K562 (cell line): ENCODE results near the gene PRELID3B. TPM values are rescaled to one million over a fixed set of nuclear protein-coding genes. Genes with fewer than 3 reads are reported as not detected.
A peak's percentile ranks its signal among the peaks of the same experiment; 100 is the strongest.

Experiments used
- ATAC-seq: fragments of 200-7000 bp; cut with Tn5 transposase; 3 replicates; pipeline ENCODE4 v1.9.1; 2020; ENCODE audit warnings: moderate library complexity
- BruUV-seq: library from RNA; stranded (reverse); fragments of 400-500 nt; replicated peaks from 2 replicates; lab custom pipeline; 2021; lab: Mats Ljungman, UMichigan
- CTCF ChIA-PET: fragments of 300-600 bp; formaldehyde crosslinking; extraction: SDS; loops from one replicate; lab custom pipeline; 2021; ENCODE audit warnings: low intra/inter-chr PET ratio; lab: Yijun Ruan, JAX
- POLR2A ChIA-PET: fragments of 300-600, 350-650 bp; sonication (Branson Sonifier 250); formaldehyde crosslinking; extraction: SDS; loops from one replicate; lab custom pipeline; 2021; ENCODE audit warnings: antibody characterized with exemption, inconsistent platforms; lab: Yijun Ruan, JAX
- DNase-seq, 4 experiments: peaks; one replicate each; pipeline versions ENCODE4 v3.0.0 to v3.0.0-alpha.2; 2011 to 2018; ENCODE audit warnings: low spot score in 3 of 4, mixed read lengths in 3 of 4; ENCODE audit errors: extremely low read depth in 1 of 4
- FAIRE-seq: peaks from 2 replicates; lab custom pipeline; 2011; peaks lifted over from hg19 to GRCh38; lab: Jason Lieb, UNC
- H2AFZ ChIP-seq: 2 replicates; pipeline ENCODE4 v1.6.0; 2011; ENCODE audit warnings: low read depth, low read length, control low read depth, inconsistent platforms
- H3K27ac ChIP-seq: fragments of 200-600 bp; 3 replicates; pipeline ENCODE4 v1.8.0; 2011; ENCODE audit warnings: low read depth, mild to moderate bottlenecking, control low read depth, inconsistent platforms, low read length, moderate library complexity, mixed read lengths; ENCODE audit errors: extremely low read depth
- H3K27me3 ChIP-seq, 2 experiments: fragments of 300-600 bp in 1 of 2; 2 replicates in 1 of 2; 3 replicates in 1 of 2; pipeline versions ENCODE4 v1.6.0 to v1.8.0; 2011; ENCODE audit warnings: inconsistent platforms in 2 of 2, low read length in 2 of 2, mild to moderate bottlenecking in 1 of 2, mixed read lengths in 1 of 2, moderate library complexity in 1 of 2; ENCODE audit not compliant: control insufficient read depth in 2 of 2, insufficient read depth in 2 of 2
- H3K36me3 ChIP-seq: fragments of 300-600 bp; 3 replicates; pipeline ENCODE4 v1.8.0; 2011; ENCODE audit warnings: mild to moderate bottlenecking, low read length, inconsistent platforms; ENCODE audit not compliant: control insufficient read depth, insufficient read depth
- H3K4me1 ChIP-seq, 2 experiments: fragments of 200-600 bp in 1 of 2; replicated peaks in 1 of 2; 2 replicates in 1 of 2; 3 replicates in 1 of 2; pipeline versions ENCODE4 v1.5.1 to v1.8.0; 2011; ENCODE audit warnings: inconsistent platforms in 2 of 2, low read length in 2 of 2, mild to moderate bottlenecking in 1 of 2, mixed read lengths in 1 of 2, moderate library complexity in 1 of 2; ENCODE audit not compliant: control insufficient read depth in 2 of 2, insufficient read depth in 2 of 2
- H3K4me2 ChIP-seq: 2 replicates; pipeline ENCODE4 v1.6.1; 2011; ENCODE audit warnings: low read length, control low read depth, inconsistent platforms, mixed read lengths; ENCODE audit not compliant: insufficient read depth
- H3K4me3 ChIP-seq: fragments of 200-600 bp; sonication (generic), shearing (Covaris generic); 2 replicates; pipeline ENCODE4 v1.5.1; 2016; ENCODE audit warnings: control low read depth, inconsistent platforms
- H3K79me2 ChIP-seq: fragments of 200-600 bp; 3 replicates; pipeline ENCODE4 v1.8.0; 2011; ENCODE audit warnings: low read length, inconsistent platforms; ENCODE audit not compliant: control insufficient read depth, insufficient read depth
- H3K9ac ChIP-seq, 2 experiments: 2 replicates each; pipeline versions ENCODE4 v1.6.0 to v1.6.1; 2011; ENCODE audit warnings: low read depth in 2 of 2, low read length in 2 of 2, control low read depth in 1 of 2, inconsistent platforms in 1 of 2, mild to moderate bottlenecking in 1 of 2, mixed read lengths in 1 of 2; ENCODE audit not compliant: insufficient read depth in 1 of 2
- H3K9me1 ChIP-seq: one replicate; pipeline ENCODE4 v1.6.0; 2011; ENCODE audit warnings: inconsistent platforms, mild to moderate bottlenecking, low read length, moderate library complexity; ENCODE audit not compliant: control insufficient read depth, insufficient read depth
- H3K9me3 ChIP-seq: replicated peaks from 2 replicates; pipeline ENCODE4 v1.5.1; 2011; ENCODE audit warnings: low read depth, low read length, inconsistent platforms; ENCODE audit not compliant: control insufficient read depth, insufficient read depth
- H4K20me1 ChIP-seq: replicated peaks from 2 replicates; pipeline ENCODE4 v1.6.1; 2011; ENCODE audit warnings: low read length, inconsistent platforms, mixed read lengths; ENCODE audit not compliant: control insufficient read depth, insufficient read depth
- BMI1 ChIP-seq: fragments of 150-350 bp; IDR thresholded peaks from 2 replicates; pipeline ENCODE4 v1.6.1; 2014; ENCODE audit warnings: low read length
- DPF2 ChIP-seq: fragments of 450-650 bp; IDR thresholded peaks from 2 replicates; pipeline ENCODE4 v1.6.1; 2016
- KLF16 ChIP-seq: IDR thresholded peaks from 2 replicates; pipeline ENCODE4 v1.6.1; 2016; ENCODE audit warnings: antibody characterized with exemption
- RAD21 ChIP-seq, 2 experiments: fragments of 250-450 bp in 1 of 2; fragments of 450-650 bp in 1 of 2; sonication (Bioruptor Pico) in 1 of 2; formaldehyde crosslinking in 1 of 2; IDR thresholded peaks in 1 of 2; conservative IDR thresholded peaks in 1 of 2; 2 replicates each; pipeline versions ENCODE4 v1.4.0 to v1.8.0; 2020 to 2022; ENCODE audit warnings: mild to moderate bottlenecking in 2 of 2, moderate library complexity in 1 of 2
- RB1 ChIP-seq: fragments of 450-650 bp; IDR thresholded peaks from 2 replicates; pipeline ENCODE4 v1.6.1; 2017; ENCODE audit warnings: low read depth, mild to moderate bottlenecking
- RBM14 ChIP-seq: fragments of 200-400 bp; formaldehyde crosslinking; IDR thresholded peaks from 2 replicates; pipeline ENCODE4 v1.6.1; 2018; ENCODE audit warnings: low read depth, mild to moderate bottlenecking, low read length, moderate library complexity, borderline replicate concordance; ENCODE audit not compliant: insufficient read depth
- SAFB2 ChIP-seq: fragments of 200-400 bp; formaldehyde crosslinking; IDR thresholded peaks from 2 replicates; pipeline ENCODE4 v1.6.1; 2018; ENCODE audit warnings: borderline replicate concordance, low read length, low read depth, moderate library complexity; ENCODE audit not compliant: severe bottlenecking
- SMC3 ChIP-seq: conservative IDR thresholded peaks from 2 replicates; pipeline ENCODE4 v1.6.1; 2011; ENCODE audit warnings: low read depth, low read length, improper control_type of control experiment; ENCODE audit not compliant: insufficient read depth
- WGBS: fragments of 100-300 bp; shearing (Covaris generic); methylation state at CpG from one replicate; pipeline ENCODE4 v1.1.6; 2016; ENCODE audit warnings: low coverage, mixed read lengths; ENCODE audit not compliant: insufficient coverage; ENCODE audit errors: missing lambda C conversion rate; 5-methylcytosine and 5-hydroxymethylcytosine counted together
- in situ Hi-C: fragments of 300-500 bp; cut with MboI; formaldehyde crosslinking; loops from 4 replicates; pipeline ENCODE4 v1.15.0; 2018; ENCODE audit warnings: inconsistent platforms, mixed read lengths
- intact Hi-C: fragments of 100-400 bp; cut with micrococcal nuclease; formaldehyde crosslinking; loops from 2 replicates; pipeline ENCODE4 v1.14.2; 2022
- polyA plus RNA-seq, 8 experiments: library from polyadenylated mRNA; depleted of rRNA in 4 of 8; stranded (reverse) in 5 of 8; unstranded in 3 of 8; fragments of >200 nt; fragmentation: Nextera tagmentation in 2 of 8; fragmentation: Illumina TruSeq in 1 of 8; extraction: Ambion mirVana in 2 of 8; extraction: Trizol in 1 of 8; gene quantifications; 2 replicates each; pipeline versions ENCODE4 v1.2.1 to v1.2.3, GENCODE V29; 2011 to 2014; ENCODE audit warnings: inconsistent platforms in 1 of 8, missing spikeins in 1 of 8
- total RNA-seq, 7 experiments: library from RNA; depleted of rRNA in 6 of 7; stranded (reverse); fragments of >200 nt in 6 of 7; fragmentation: Illumina TruSeq in 2 of 7; extraction: Trizol in 2 of 7; gene quantifications; 2 replicates each; pipeline versions ENCODE4 v1.2.1 to v1.2.3, GENCODE V29; 2011 to 2021; ENCODE audit warnings: low replicate concordance in 1 of 7
- TF ChIP-seq, protein P1 (sequence below), 3 experiments: IDR thresholded peaks in 2 of 3; conservative IDR thresholded peaks in 1 of 3; 2 replicates each; pipeline ENCODE4 v1.5.1; 2011 to 2012; ENCODE audit warnings: low read length in 3 of 3, mild to moderate bottlenecking in 3 of 3, control low read depth in 2 of 3, improper control_type of control experiment in 1 of 3, inconsistent platforms in 1 of 3, low read depth in 1 of 3, mixed read lengths in 1 of 3, moderate library complexity in 1 of 3; ENCODE audit not compliant: insufficient read depth in 2 of 3
- TF ChIP-seq, protein P2 (sequence below): fragments of 450-650 bp; formaldehyde crosslinking; IDR thresholded peaks from 2 replicates; pipeline ENCODE4 v1.4.0; 2020; ENCODE audit warnings: mild to moderate bottlenecking, moderate library complexity
- TF ChIP-seq, protein P3 (sequence below): IDR thresholded peaks from 2 replicates; pipeline ENCODE4 v1.6.1; 2011; ENCODE audit warnings: borderline replicate concordance, low read depth, mild to moderate bottlenecking, moderate library complexity, low read length; ENCODE audit not compliant: insufficient read depth, poor library complexity, severe bottlenecking

Gene PRELID3B
- total and polyA plus RNA-seq, 9 of the 15 experiments (the other 6 are each of a cell fraction or from before 2014, with no cell fraction given) = 77.0 to 186 (median 101) TPM

DNA sequence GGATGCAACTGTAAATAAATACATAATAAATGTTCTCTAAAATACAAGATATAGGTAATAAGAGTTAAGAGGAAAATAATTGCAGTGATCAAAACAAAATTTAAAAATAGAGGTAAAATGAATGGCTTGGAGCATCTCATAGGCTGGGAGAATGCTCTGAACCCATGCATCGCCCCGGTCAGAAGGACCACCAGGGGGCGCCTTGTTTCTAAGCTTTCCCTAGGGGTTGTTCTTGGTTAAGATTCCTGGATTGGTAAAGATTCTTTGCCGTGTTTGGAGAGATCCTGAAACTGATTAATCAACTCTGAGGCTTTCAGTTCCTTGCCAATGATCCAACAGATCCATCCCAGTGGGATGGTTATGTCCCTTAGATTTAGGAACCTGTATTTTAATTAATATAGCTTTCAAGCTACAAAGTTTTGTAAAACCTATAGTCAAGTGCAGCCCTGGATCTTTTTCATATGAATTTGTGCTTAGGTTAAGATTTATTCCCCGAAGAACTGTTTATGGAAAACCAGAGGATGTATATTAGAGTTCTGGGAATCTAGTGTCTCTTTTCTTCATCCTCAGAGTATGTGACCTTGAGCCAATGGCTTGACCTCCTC is 45.3 kb upstream of the PRELID3B start:
- H3K36me3 ChIP-seq = no peaks in the 10 kb centered on the region
- ChIA-PET CTCF (interaction anchor here (0.7 to 2.0 kb wide), 8 partner anchors 120 to 408 kb away, joined by 3 to 7 read pairs (median 3); no protein-coding TSS in a partner anchor), POLR2A (interaction anchor here (1.0 to 1.8 kb wide), 2 partner anchors 10 to 15 kb away, joined by 3 to 5 read pairs; no protein-coding TSS in a partner anchor)
- H3K9me1 ChIP-seq = no peaks in the 10 kb centered on the region
- H3K4me3 ChIP-seq = no peak overlapping the region
- ATAC-seq = peak; percentile 96
- H2AFZ ChIP-seq = no peak overlapping the region
- peak; percentile 86 for FAIRE-seq
- no TSS peak for BruUV-seq
- no peaks in the 10 kb centered on the region for H4K20me1 ChIP-seq
- intact Hi-C loops (loop anchor here (1.0 to 2.0 kb wide), 4 partner anchors 119 to 315 kb away; no protein-coding TSS in a partner anchor), in situ Hi-C loops (loop anchor here (10.0 kb wide), 1 partner anchor 327 kb away; no protein-coding TSS in a partner anchor)
- H3K27ac ChIP-seq = no peak overlapping the region
- WGBS = 2% methylated on average over 5 of the region's 5 CpGs
- no peaks in the 10 kb centered on the region for H3K79me2 ChIP-seq
- peak; percentile 74 to 83 (median 78) for DNase-seq
- H3K9me3 ChIP-seq = no peaks in the 10 kb centered on the region
- H3K4me2 ChIP-seq = no peak overlapping the region
- H3K27me3 ChIP-seq = peaks cover 18 to 29% of the 10 kb centered on the region in 2 experiments
- H3K4me1 ChIP-seq = no peaks in the 10 kb centered on the region
- H3K9ac ChIP-seq = no peak overlapping the region
- TF ChIP-seq BMI1 (peak; percentile 67; the same call in 1 of the 2 replicates), RBM14 (no peak), SMC3 (peak; percentile 86), KLF16 (0 out of 2 replicates have a peak, but pooled peaks have one; percentile 9), DPF2 (no peak), RAD21 (CRISPR knock-in tag; conservative IDR thresholded peaks at IDR 0.05 in 1 of 2, IDR thresholded peaks at IDR 0.05 in 1 of 2) (peak; percentile 48 to 74; a peak in 3 of 4 replicates), SAFB2 (no peak), RB1 (0 out of 2 replicates have a peak, but pooled peaks have one; percentile 20)
- TF ChIP-seq, protein P1, sequence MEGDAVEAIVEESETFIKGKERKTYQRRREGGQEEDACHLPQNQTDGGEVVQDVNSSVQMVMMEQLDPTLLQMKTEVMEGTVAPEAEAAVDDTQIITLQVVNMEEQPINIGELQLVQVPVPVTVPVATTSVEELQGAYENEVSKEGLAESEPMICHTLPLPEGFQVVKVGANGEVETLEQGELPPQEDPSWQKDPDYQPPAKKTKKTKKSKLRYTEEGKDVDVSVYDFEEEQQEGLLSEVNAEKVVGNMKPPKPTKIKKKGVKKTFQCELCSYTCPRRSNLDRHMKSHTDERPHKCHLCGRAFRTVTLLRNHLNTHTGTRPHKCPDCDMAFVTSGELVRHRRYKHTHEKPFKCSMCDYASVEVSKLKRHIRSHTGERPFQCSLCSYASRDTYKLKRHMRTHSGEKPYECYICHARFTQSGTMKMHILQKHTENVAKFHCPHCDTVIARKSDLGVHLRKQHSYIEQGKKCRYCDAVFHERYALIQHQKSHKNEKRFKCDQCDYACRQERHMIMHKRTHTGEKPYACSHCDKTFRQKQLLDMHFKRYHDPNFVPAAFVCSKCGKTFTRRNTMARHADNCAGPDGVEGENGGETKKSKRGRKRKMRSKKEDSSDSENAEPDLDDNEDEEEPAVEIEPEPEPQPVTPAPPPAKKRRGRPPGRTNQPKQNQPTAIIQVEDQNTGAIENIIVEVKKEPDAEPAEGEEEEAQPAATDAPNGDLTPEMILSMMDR (IDR thresholded peaks at IDR 0.05 in 2 of 3, conservative IDR thresholded peaks at IDR 0.05 in 1 of 3; ENCODE audit: insufficient read depth in 2 of 3, low read depth in 1 of 3, low read length in 3 of 3) = peak; percentile 83 to 87 (median 86)
- TF ChIP-seq, protein P2, sequence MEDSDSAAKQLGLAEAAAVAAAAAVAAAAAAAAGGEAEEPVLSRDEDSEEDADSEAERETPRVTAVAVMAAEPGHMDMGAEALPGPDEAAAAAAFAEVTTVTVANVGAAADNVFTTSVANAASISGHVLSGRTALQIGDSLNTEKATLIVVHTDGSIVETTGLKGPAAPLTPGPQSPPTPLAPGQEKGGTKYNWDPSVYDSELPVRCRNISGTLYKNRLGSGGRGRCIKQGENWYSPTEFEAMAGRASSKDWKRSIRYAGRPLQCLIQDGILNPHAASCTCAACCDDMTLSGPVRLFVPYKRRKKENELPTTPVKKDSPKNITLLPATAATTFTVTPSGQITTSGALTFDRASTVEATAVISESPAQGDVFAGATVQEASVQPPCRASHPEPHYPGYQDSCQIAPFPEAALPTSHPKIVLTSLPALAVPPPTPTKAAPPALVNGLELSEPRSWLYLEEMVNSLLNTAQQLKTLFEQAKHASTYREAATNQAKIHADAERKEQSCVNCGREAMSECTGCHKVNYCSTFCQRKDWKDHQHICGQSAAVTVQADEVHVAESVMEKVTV (CRISPR knock-in tag) = peak; percentile 19; the same call in 1 of the 2 replicates
- TF ChIP-seq, protein P3, sequence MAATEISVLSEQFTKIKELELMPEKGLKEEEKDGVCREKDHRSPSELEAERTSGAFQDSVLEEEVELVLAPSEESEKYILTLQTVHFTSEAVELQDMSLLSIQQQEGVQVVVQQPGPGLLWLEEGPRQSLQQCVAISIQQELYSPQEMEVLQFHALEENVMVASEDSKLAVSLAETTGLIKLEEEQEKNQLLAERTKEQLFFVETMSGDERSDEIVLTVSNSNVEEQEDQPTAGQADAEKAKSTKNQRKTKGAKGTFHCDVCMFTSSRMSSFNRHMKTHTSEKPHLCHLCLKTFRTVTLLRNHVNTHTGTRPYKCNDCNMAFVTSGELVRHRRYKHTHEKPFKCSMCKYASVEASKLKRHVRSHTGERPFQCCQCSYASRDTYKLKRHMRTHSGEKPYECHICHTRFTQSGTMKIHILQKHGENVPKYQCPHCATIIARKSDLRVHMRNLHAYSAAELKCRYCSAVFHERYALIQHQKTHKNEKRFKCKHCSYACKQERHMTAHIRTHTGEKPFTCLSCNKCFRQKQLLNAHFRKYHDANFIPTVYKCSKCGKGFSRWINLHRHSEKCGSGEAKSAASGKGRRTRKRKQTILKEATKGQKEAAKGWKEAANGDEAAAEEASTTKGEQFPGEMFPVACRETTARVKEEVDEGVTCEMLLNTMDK = peak; percentile 66
